HAP-1 (cell line): Measurements from ENCODE around the gene ARVCF.
A peak's percentile ranks its signal among the peaks of the same experiment; 100 is the strongest.

Experiments
- DNase-seq, 2 experiments: peaks; one replicate each; pipeline ENCODE4 v3.0.0-alpha.2; 2016 to 2020; ENCODE audit warnings: low spot score in 2 of 2
- H3K27me3 ChIP-seq: fragments of 250-450 bp; sonication (Bioruptor Pico); 2 replicates; pipeline ENCODE4 v1.5.1; 2020; ENCODE audit warnings: low read depth, mild to moderate bottlenecking, moderate library complexity
- H3K36me3 ChIP-seq: fragments of 250-450 bp; sonication (Bioruptor Pico); replicated peaks from 2 replicates; pipeline ENCODE4 v1.5.1; 2020; ENCODE audit warnings: mild to moderate bottlenecking
- H3K4me1 ChIP-seq: fragments of 250-450 bp; sonication (Bioruptor Pico); 2 replicates; pipeline ENCODE4 v1.5.1; 2020; ENCODE audit warnings: mild to moderate bottlenecking
- H3K4me3 ChIP-seq: fragments of 250-450 bp; sonication (Bioruptor Pico); 2 replicates; pipeline ENCODE4 v1.5.1; 2020; ENCODE audit warnings: mild to moderate bottlenecking, moderate library complexity
- H3K9me3 ChIP-seq: fragments of 250-450 bp; sonication (Bioruptor Pico); 2 replicates; pipeline ENCODE4 v1.5.1; 2020; ENCODE audit warnings: mild to moderate bottlenecking, moderate library complexity
- in situ Hi-C: fragments of 300-500 bp; cut with MboI; formaldehyde crosslinking; loops from 3 replicates; pipeline ENCODE4 v1.14.3; 2020; ENCODE audit warnings: low sequenced_read_pairs, inconsistent platforms, mixed read lengths

Gene ARVCF

GRCh38 chr22:19965771-19966709, 50.6 kb downstream of the ARVCF start:
- peak; percentile 13 to 56 for DNase-seq
- Histone ChIP-seq H3K27me3 (no peaks in the 10 kb centered on the region), H3K9me3 (no peaks in the 10 kb centered on the region), H3K4me1 (no peaks in the 10 kb centered on the region), H3K36me3 (peaks cover 42% of the 10 kb centered on the region), H3K4me3 (no peak overlapping the region)
- in situ Hi-C loops: loop anchor here (25.0 kb wide), 1 partner anchor 321 kb away; no protein-coding TSS in a partner anchor

GRCh38 chr22:19964701-19965386, 51.8 kb downstream of the ARVCF start:
- Histone ChIP-seq H3K4me1 (peaks cover 2% of the 10 kb centered on the region), H3K36me3 (peaks cover 34% of the 10 kb centered on the region), H3K27me3 (no peaks in the 10 kb centered on the region), H3K4me3 (no peak overlapping the region), H3K9me3 (no peaks in the 10 kb centered on the region)
- DNase-seq: no peak
- in situ Hi-C loops: loop anchor here (25.0 kb wide), 1 partner anchor 322 kb away; no protein-coding TSS in a partner anchor

GRCh38 chr22:19963863-19964642, 52.6 kb downstream of the ARVCF start:
- peaks cover 31% of the 10 kb centered on the region for H3K36me3 ChIP-seq

GRCh38 chr22:19962909-19963806, 53.5 kb downstream of the ARVCF start:
- Histone ChIP-seq H3K4me3 (no peak overlapping the region), H3K27me3 (no peaks in the 10 kb centered on the region), H3K36me3 (peaks cover 27% of the 10 kb centered on the region), H3K9me3 (no peaks in the 10 kb centered on the region), H3K4me1 (peaks cover 3% of the 10 kb centered on the region)
- in situ Hi-C loops: loop anchor here (25.0 kb wide), 1 partner anchor 324 kb away; no protein-coding TSS in a partner anchor
- no peak for DNase-seq

More at GRCh38 chr22:19963863-19964642, 52.6 kb downstream of the ARVCF start:
- DNase-seq: no peak
- Histone ChIP-seq H3K9me3 (no peaks in the 10 kb centered on the region), H3K27me3 (no peaks in the 10 kb centered on the region), H3K4me3 (no peak overlapping the region), H3K4me1 (peaks cover 3% of the 10 kb centered on the region)
- in situ Hi-C loops: loop anchor here (25.0 kb wide), 1 partner anchor 323 kb away; no protein-coding TSS in a partner anchor

GRCh38 chr22:19962246-19962908, 54.2 kb downstream of the ARVCF start:
- Histone ChIP-seq H3K36me3 (peaks cover 20% of the 10 kb centered on the region), H3K9me3 (no peaks in the 10 kb centered on the region), H3K27me3 (no peaks in the 10 kb centered on the region), H3K4me1 (peaks cover 3% of the 10 kb centered on the region), H3K4me3 (no peak overlapping the region)
- DNase-seq: peak; percentile 57 to 90
- in situ Hi-C loops: loop anchor here (25.0 kb wide), 1 partner anchor 325 kb away; no protein-coding TSS in a partner anchor

- H3K4me1 ChIP-seq: peaks cover 3% of the 10 kb centered on the region
- H3K27me3 ChIP-seq: no peaks in the 10 kb centered on the region
- no peak for DNase-seq
- no peaks in the 10 kb centered on the region for H3K9me3 ChIP-seq
- no peak overlapping the region for H3K4me3 ChIP-seq
- H3K36me3 ChIP-seq: peaks cover 19% of the 10 kb centered on the region
- in situ Hi-C loops: loop anchor here (25.0 kb wide), 1 partner anchor 325 kb away; no protein-coding TSS in a partner anchor
Observed at GRCh38 chr22:19961868-19962245, 54.8 kb downstream of the ARVCF start.

- peaks cover 19% of the 10 kb centered on the region for H3K36me3 ChIP-seq
- H3K9me3 ChIP-seq: no peaks in the 10 kb centered on the region
- H3K27me3 ChIP-seq: no peaks in the 10 kb centered on the region
- peaks cover 3% of the 10 kb centered on the region for H3K4me1 ChIP-seq
- in situ Hi-C loops: loop anchor here (25.0 kb wide), 1 partner anchor 326 kb away; no protein-coding TSS in a partner anchor
- H3K4me3 ChIP-seq: no peak overlapping the region
- no peak for DNase-seq
Observed at GRCh38 chr22:19961201-19961580, 55.4 kb downstream of the ARVCF start.

- Histone ChIP-seq H3K9me3 (no peaks in the 10 kb centered on the region), H3K27me3 (no peaks in the 10 kb centered on the region), H3K4me1 (peaks cover 3% of the 10 kb centered on the region), H3K4me3 (no peak overlapping the region), H3K36me3 (peaks cover 15% of the 10 kb centered on the region)
- no peak for DNase-seq
- in situ Hi-C loops: loop anchor here (25.0 kb wide), 1 partner anchor 327 kb away; no protein-coding TSS in a partner anchor
Observed at GRCh38 chr22:19960491-19961200, 56.0 kb downstream of the ARVCF start.

- in situ Hi-C loops: loop anchor here (25.0 kb wide), 1 partner anchor 327 kb away; no protein-coding TSS in a partner anchor
- no peak for DNase-seq
- peaks cover 3% of the 10 kb centered on the region for H3K4me1 ChIP-seq
- H3K27me3 ChIP-seq: no peaks in the 10 kb centered on the region
- H3K4me3 ChIP-seq: no peak overlapping the region
- H3K36me3 ChIP-seq: peaks cover 15% of the 10 kb centered on the region
- no peaks in the 10 kb centered on the region for H3K9me3 ChIP-seq
Observed at GRCh38 chr22:19959587-19960490, 56.8 kb downstream of the ARVCF start.

GRCh38 chr22:19959043-19959586, 57.5 kb downstream of the ARVCF start:
- Histone ChIP-seq H3K27me3 (no peaks in the 10 kb centered on the region), H3K4me1 (peaks cover 3% of the 10 kb centered on the region), H3K4me3 (0 out of 2 replicates have a peak overlapping the region, but pooled peaks have one; percentile 1), H3K36me3 (peaks cover 11% of the 10 kb centered on the region), H3K9me3 (no peaks in the 10 kb centered on the region)
- in situ Hi-C loops: loop anchor here (25.0 kb wide), 1 partner anchor 328 kb away; no protein-coding TSS in a partner anchor
- peak; percentile 78 to 94 for DNase-seq
